GM18870 (cell line): ENCODE data around the gene LEKR1.
"Not testable (repeated sequence)": the region's sequence is repeated elsewhere in the genome, so short reads cannot be mapped to it uniquely, and the experiment has no call there.

Experiments
- ATAC-seq: cut with Tn5 transposase; IDR thresholded peaks from one replicate; pipeline ENCODE4 v1.9.1; 2021; ENCODE audit warnings: moderate library complexity; ENCODE audit not compliant: unreplicated experiment

Gene LEKR1

DNA sequence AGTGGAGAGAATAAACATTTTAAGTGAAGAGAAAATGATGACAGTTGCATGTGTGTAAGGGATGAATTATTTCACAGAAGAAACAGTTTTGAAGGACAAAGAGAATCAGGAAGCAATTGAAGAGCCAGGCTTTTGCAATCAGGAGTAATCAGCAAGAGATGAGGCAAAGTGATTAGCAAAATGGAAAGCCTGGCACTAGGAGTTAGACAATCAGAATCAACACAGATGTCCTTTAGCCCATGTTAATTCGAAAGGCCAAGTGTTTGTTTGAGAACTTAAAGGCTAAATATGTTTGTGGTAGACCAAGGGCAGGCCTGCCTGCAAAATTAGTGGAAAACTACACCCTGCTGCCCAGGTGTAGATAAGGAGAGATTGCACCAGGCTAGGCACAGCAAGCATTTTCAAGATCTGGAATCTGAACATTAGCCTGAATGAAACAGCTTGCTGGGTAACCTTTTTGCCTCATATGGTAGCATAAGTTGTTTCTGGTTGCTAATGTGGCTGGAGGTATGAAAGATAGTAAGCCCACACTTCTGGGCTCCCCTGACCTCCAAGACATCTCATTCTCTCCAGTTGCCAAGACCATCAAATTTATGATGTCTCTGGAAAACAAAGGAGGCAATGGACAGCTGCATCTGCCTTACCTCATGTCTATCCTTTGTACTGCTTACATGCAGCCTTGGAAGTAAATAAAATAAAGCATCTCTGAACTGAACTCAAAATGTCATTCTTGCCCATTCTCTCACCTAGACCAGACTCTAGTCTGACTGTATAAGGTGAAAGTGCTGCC, 22.0 kb upstream of the LEKR1 start:
- ATAC-seq: no peak

DNA sequence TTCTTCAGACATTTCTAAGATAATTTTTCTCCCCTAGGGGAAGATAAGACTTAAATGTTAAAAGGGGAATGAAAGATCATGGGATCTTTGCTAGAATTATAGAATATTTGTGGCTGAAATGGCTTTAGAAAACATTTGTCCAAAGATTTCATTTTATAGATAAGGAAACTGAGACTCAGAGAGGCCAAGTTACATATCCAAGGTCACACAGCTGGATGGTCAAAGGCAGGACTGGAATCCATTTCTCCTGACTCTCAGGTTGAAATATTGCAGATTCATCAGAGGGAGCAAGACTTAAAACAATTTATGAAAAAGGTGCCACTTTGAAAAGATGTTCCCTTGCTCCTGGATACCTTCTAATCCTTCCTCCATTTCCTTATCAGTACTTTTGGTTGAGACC, 19.5 kb upstream of the LEKR1 start:
- no peak for ATAC-seq

DNA sequence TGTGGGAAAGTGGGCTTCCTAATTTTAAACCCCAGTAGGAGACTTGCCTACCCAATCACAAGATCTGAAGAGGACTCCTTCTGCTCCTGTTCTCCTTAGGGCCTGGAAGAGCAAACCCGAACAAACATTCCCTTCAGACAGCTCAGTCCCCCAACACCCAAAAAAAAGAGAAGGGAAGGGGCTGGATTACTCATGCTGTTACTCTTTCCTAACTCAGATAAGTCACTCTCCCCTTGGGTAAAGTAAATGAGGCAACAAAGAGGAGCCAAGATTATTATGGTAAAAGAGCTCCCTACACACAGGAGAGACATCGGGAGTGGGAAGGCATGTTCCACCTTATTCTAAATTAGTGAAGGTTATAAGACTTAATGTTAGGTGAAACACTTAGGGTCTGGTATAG, 18.1 kb upstream of the LEKR1 start:
- no peak for ATAC-seq

DNA sequence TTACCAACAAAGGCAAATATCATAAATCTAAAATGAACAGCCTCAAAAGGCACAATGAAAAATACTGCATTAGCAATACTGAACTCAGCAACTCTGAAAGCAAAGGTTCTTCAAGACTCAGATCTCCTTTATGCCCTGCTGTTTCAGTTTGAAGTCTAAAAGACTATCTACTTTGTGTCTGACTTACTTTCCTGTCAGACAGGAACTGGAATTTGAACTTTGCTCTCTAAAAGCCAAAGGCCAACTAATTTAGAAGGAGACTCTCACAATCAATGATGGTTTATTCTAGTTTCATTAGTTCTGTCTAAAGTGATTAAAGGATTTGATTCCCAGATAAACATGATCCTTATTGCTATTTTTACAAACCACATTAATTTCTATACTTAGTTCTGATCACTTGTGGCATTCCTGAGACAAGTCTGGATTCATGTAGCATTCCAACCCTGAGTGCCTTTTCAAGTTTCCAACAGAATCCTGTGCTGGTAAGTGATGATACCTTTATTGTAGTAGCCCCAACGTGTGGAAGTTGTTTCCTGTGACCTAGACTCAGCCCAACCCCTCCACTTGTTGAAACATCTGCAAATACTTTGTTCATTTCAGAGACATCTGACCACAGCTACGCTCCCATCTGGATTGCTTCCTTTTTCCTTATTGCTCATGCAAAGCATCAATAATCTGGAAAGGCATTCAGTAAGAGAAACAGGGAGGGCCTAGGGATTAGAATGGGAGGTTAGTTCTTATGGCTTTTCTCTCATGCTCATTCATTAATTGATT, 14.9 kb upstream of the LEKR1 start:
- ATAC-seq: peak; percentile 38

DNA sequence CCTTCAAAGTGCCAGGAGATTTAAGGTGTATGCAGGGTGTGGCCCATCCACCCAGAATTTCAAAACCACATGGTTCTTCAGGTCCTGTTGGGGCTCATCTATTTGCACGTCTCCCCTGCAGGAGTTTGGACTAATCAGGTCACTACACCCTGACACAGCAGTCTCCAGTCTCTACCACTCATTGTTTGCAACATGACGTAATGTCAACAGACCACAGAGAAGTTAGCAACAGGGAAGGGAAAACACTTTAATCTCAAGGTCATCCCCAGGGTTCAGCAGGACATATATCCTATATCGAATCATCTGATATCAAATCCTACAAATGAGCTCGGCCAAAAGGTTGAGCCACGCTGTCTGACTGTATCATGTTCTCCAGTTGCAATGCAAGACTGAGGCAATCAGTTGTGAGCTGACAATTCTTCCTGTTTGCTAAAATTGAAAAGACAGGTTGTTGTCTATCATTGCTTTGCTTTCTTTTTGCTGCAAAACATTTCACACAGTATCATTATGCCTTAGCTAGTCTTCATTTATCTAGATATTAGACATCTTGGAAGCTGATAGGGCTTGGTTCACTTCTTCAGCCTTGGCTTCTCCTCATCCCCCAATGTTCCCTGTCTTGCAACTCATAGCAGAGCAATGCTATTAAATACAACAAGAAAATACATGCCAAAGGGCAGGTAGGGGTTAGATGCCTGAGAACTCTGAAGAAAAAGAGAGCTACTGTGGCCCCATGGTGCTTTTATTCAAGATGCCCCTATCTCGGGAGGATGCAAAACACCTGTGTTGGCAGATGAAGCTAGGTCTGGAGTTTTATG, 13.4 kb upstream of the LEKR1 start:
- ATAC-seq: peak; percentile 20

DNA sequence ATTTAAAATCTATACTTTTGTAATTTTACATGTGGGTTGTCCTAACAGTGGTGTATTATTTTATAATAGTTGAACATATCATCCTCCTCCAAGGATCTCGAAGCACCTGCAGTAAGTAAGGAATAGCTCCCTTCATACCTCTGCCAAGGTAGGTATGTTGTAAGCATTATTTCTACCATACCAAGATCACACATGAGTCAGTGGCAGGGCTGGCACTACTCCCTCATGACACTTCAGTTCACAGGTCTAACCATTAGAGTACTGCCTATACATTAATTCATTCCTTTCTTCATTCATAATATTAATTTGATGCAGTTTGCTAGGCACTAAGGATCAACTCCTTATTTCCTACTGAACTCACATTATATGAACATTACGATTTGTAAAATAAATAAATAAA, 11.9 kb upstream of the LEKR1 start:
- ATAC-seq: no peak

DNA sequence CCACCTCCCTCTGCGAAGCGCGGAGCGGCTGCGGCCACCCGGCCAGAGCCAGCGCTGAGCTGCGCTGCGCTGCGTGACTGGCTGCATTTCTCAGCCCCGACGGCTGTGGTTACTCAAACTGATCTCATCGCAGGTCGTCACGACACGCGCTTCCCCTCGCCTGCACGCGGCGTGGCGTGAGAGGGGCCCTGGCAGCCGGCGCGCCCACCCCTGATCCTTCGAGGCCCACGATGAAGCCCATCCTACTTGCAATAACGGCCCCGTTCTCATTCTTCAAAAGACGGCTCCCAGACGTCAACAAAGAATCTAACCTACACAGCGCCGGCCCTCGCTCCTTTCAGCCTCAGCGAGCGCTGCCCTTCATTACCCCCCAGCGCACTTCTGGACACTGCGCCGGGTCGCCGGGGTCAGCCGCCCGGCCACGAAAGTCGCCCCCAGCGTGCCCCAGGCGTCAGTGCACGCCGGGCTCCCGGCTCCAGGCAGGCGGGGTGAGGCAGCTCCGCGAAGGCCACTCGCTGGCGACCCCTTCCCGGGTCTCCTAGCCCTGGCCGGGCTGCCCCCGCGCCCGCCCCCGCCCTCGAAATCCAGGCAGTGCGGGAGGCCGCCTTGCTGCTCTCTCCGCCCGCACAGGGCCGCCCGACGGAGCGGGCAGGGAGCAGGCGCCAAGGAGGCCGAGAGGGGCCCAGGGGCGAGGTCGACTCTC, 9.9 kb upstream of the LEKR1 start:
- no peak for ATAC-seq

DNA sequence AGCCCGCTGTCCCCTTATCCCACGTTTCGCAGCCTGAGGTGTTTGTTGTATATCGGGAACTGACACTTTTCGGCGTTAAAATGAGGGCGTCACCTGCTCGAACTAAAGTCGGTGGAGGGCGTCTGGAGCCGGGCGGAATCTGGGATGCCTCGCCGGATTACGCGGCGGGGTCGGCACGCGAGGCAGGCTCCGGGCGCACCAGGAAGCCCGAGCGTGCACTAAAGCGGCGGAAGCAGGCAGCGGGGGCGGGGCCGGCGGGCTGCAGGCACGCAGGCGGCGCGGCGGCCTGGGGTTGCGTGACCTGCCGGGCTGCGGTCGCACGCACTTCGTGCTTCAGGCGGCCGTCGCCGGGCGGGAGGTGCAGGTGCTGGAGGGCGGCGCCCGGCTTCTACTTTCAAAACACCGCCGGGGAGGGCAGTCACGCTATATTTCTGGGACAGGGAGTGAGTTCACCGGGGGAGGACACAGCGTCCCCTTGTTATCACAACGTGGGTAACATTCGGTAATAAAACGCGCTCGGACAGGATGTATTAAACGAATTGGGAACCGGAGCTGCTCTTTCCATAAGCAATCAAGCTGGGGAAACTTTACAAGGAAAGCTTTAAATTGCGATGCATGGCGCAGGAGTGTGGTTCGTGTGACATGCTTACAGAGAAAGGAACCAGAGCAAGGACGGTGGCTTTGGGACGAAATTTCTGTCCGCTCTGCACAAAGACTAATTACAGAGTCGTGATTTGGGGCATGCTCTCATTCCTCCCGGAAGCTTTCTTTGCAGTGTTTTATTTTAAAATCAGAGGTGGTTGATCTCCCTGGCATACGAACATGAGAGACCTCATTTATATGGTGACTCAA, 9.1 kb upstream of the LEKR1 start:
- ATAC-seq: peak; percentile 53

DNA sequence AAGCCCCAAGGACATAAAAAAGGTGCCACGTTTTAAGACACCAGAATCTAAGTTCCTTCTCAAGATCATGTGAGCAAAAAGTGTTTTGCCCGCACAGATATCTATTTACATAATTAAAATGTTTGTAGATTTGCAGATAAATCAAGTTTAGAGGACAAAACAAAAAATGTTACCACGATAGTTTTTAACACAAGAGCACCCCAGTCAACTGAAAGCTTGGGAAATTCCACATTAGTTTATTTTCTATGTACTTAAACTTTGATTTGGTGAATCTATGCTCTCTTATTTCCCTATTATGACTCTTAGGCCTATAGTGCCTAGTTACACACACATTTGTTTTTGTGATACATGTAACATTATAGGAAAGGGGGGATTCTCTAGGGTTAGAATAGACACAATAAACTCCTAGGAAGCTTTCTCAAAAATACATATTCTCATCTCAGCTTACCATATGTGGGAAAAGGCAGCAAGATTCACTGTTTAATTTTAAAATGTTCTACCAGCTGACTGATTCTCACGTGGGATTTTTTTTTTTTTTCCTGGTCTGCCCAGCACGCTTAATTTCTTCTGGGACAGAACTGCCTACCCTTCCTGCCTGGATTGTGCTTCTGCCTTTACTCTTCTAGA, 8.4 kb upstream of the LEKR1 start:
- ATAC-seq: no peak

DNA sequence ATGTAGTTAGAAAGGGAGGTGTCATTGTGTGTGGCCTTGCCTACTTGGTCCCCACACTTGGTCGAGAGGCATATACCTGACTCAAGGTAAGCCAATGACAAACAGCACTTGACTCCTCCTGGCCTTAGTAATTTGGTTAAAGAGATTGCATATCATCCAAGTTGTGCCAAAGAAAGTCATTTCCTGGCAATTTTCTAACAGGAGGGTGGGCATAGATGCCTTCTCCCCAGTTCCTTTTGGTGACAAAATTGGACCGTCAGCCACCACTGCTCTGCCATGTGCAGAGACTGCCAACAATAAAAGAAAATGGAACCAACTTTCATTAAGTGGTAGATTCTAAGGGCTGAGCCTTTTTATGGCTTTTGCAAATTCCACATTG, 7.9 kb upstream of the LEKR1 start:
- no peak for ATAC-seq

DNA sequence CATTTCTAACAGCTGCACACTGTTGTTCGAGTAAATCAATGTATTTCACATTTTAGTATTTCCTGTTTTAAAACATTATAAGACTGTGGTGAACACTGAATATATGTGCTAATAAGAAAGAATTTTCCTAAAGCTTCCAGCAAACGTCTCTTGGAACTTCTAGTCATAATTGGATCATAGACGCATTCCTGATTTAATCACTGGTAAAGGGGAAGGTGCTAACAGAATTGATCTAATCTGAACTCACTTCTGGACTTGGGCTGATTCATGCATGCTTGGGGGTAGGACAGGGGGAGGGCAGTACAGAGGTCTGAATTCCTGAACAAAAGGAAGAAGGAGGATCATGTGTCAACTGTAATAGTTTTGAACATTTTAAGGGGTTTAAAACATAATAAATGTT, 7.3 kb upstream of the LEKR1 start:
- ATAC-seq: no peak

DNA sequence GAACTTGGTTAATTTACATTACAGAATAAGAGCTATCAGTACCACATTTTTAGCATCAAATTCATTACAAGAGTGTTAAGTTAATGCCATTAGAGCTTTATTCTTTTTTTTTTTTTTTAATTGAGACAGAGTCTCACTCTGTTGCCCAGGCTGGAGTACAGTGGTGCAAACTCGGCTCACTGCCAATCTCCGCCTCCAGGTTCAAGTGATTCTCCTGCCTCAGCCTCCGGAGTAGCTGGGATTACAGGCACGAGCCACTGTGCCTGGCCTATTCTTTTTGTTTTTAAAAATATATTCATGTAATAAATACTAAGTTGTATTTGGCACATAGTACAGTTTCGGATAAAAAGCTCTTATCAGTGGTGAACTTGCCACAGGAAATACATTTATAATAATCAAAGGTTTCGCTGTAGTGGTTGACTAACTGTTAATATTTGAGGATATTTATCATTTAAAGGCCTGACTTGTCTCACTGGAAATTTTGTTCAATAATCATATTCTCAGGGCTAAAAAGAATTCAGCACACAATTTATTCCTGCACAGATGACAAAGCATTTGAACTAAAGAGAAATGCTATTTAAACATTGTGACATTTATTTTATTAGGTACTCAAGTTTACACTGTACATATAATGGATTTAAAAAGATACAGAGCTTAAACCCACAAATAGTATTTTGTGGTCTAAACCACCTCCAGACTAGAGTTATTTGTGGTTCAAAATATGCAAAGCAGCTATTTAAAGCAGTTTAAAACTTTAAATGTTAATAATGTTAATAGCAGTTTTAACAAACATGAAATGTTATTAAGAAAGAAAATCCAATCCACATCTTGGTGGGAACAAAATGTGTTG, 6.1 kb upstream of the LEKR1 start:
- ATAC-seq: peak; percentile 21

DNA sequence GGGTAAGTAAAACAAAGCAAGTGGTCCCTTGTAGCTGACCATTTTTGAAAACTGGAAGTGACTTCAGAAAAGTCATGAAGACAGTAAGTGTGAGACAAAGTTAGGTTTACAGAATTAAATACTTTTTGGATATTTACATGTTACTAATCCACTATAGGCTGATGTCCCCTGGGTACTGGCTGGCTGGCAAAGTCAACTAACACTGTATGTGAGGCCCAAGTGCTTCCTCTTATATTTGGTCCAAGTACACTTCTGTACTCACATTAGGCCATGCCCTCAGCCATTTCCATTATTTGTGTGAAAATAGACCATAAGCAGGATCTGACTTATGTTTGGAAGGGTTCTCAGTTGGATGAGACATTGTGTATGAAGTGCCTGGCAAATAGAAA, 5.5 kb upstream of the LEKR1 start:
- ATAC-seq: no peak

DNA sequence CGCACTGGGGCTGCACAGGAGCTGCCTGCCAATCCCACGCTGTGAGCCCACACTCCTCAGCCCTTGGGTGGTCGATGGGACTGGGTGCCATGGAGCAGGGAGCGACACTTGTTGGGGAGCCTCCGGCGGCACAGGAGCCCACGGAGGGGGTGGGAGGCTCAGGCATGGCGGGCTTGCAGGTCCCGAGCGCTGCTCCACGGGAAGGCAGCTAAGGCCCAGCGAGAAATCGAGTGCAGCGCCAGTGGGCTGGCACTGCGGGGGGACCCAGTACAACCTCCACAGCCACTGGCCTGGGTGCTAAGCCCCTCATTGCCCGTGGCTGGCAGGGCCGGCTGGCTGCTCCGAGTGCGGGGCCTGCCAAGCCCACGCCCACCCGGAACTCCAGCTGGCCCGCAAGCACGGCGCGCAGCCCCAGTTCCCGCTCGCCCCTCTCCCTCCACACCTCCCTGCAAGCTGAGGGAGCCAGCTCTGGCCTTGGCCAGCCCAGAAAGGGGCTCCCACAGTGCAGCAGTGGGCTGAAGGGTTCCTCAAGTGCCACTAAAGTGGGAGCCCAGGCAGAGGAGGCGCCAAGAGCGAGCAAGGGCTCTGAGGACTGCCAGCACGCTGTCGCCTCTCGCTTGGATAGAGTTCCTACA, 3.4 kb upstream of the LEKR1 start:
- ATAC-seq: not testable (repeated sequence)

DNA sequence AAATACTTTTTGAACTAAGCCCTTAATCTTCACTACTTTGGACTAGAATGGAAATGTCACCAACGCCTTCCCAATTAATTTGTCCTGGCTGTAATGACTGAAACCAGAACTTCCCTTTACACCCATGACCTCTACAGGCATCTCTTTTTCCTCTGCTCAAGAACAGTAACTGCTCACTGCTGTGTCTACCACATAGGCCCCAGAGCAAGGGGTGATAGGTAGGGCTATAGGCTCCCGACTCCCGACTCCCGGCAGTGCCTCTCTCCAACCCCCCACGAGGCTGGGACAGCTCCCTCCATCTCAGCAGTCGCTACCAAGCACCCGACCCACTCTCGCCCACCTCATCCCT, 384 bp upstream of the LEKR1 start:
- peak; percentile 40 for ATAC-seq

DNA sequence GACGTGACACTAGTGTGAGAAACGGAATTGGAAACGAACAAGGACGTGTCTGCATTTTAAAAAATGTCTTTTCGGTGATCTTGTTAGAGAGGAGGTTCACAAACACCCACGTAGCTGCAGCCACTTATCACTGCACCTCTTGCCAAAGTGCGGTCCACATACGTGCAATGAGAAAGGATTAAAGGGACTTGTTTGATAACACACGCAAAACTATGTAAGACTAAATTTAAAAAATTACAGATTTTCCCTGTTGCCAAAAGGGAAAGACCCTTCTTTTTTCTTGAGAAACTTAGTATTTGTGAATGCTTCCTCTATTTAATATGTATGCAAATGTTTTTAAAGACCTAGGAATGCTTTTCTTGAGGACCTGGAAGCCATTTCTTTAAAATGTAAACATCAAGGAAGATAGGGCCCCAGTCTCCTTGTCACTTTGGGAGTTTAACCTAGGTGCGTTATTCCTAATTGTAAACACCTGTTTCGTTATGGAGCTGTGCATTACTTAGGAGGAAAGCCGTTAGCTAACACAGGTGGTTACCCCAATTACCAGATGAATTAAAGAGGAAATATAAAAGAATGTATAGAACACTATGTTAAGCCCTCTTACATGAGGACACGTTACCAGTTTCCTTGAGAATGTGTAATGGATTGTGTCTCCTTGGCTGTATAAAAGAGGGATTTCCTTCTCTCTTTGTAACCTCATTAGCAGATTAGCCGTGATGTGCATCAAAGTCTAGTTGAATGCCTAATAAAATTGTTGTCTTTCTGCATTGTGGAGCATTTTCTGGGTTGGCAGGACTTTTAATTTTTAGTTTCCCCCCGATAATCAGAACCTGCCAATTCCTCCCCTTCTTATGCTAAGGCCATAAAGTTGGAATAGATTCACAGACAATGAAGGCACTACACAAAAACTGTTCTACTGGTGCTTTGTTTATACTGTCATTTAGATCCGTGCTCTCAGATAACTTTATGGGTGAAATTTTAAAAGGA, 1.0 kb downstream of the LEKR1 start:
- ATAC-seq: peak; percentile 12

DNA sequence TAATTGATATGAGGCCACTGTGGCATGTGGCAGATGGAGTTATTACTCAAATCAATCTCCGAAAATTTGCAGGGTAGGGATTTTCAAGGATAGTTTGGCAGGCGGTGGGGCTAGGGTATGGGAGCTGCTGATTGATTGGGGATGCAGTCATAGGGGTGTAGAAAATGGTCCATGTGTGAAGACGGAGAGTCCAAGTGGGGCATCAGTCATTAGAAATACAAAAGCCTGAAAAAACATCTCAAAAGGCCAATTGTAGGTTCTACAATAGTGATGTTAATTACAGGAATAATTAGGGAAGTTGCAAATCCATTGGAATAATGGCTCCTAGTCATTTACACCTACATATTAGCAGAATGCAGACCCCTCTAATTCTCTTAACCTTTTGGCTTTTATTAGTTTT, 4.9 kb downstream of the LEKR1 start:
- ATAC-seq: no peak
